NOMO-1 (cell line): ENCODE measurements around the gene HS6ST3.
"Not testable (repeated sequence)": the region's sequence is repeated elsewhere in the genome, so short reads cannot be mapped to it uniquely, and the experiment has no call there.

Experiments
- DNase-seq, 2 experiments: peaks; one replicate each; lab custom pipeline; 2025; ENCODE audit not compliant: unreplicated experiment in 2 of 2; lab: John Stamatoyannopoulos, UW

Gene HS6ST3

DNA sequence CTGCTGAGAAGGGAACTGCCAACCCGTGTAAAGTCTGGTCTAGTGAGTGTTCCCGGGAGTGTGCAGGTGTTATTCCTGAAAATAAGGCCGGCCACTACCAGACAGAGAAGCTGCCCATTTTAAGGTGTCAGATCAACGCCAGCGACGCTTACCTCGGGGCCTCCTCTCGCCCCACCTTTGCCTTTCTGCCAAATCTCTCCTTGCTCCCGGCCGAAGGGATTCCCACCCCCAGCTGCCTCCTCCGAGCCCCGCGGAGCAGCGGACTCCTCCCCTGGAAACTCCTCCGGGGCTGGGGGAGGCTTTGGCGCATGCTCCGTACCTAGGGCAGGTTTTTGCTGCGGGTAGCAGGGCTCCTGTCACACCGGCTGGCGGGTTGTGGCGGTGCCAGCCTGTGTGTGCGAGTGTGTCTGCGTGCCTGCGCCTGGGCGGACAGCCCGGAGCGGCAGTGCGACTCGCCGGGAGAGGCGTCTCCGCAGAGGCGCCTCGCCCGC lies at the start of gene HS6ST3:
TSS of gene HS6ST3 (plus strand) at position 359 of the 491 bp plus-strand sequence.
- no peak for DNase-seq

GRCh38 chr13:96041326-96042110 lies 48.4 kb upstream of the HS6ST3 start:
- DNase-seq, result no peak

DNA sequence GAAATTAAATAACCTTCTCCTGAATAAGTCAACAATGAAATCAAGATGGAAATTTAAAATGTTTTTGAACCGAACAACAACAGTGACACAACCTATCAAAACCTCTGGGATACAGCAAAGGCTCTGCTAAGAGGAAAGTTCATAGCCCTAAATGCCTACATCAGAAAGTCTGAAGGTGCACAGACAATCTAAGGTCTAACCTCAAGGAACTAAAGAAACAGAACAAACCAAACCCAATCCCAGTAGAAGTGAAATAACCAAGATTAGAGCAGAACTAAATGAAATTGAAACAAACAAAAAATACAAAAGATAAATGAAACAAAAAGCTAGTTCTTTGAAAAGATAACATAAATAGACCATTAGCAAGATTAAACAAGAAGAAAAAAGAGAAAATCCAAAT lies 45.7 kb upstream of the HS6ST3 start:
- DNase-seq, result no peak

GRCh38 chr13:96046449-96047126 lies 43.3 kb upstream of the HS6ST3 start:
- not testable (repeated sequence) for DNase-seq

- DNase-seq, result not testable (repeated sequence)
These were observed 39.0 kb upstream of the HS6ST3 start for GRCh38 chr13:96050955-96051354.

DNA sequence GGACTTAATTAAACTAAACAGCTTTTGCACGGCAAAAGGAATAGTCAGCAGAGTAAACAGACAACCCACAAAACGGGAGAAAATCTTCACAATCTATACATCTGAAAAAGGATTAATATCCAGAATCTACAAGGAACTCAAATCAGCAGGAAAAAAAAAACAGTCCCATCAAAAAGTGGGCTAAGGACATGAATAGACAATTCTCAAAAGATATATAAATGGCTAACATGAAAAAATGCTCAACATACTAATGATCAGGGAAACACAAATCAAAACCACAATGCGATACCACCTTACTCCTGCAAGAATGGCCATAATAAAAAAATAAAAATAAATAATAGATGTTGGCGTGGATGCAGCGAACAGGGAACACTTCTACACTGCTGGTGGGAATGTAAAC lies 38.4 kb upstream of the HS6ST3 start:
- DNase-seq, result not testable (repeated sequence)

DNA sequence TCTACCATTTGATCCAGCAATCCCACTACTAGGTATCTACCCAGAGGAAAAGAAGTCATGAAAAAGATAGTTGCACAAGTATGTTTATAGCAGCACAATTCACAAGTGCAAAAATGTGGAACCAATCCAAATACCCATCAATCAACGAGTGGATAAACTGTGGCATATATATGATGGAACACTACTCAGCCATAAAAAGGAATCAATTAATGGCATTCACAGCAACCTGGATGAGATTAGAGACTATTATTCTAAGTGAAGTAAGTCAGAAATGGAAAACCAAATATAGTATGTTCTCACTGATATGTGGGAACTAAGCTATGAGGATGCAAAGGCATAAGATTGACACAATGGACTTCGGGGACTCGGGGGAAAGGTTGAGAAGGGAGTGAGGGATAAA lies 38.0 kb upstream of the HS6ST3 start:
- DNase-seq, result not testable (repeated sequence)

GRCh38 chr13:96052656-96053002 lies 37.3 kb upstream of the HS6ST3 start:
- DNase-seq, result peak; percentile 25 to 51

- DNase-seq, result peak; percentile 74 to 81
These were observed 36.8 kb upstream of the HS6ST3 start, which contains the start of gene UGGT2 for GRCh38 chr13:96053003-96053703. TSS of gene UGGT2 (minus strand) at chr13:96053401. CDS start at chr13:96053312, 89 bp downstream.

DNA sequence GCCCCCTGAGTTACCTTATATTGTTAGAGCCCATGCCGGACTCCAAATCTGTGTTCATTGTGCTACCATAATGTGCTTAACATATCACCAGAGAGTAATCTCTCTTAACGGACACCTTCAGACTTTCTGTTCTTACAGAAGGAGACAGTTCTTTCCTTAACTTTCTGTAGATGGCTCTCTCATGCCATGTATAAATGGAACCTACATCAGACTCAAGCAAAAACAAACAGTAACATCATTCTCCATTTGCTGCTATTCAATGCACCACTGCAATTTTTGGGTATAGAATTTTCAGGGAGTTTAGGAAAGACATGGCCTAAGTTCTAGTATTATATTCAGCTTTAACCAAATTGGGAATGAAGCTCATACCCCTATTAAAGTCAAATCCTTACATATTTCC lies 24.1 kb upstream of the HS6ST3 start:
- DNase-seq, result no peak

DNA sequence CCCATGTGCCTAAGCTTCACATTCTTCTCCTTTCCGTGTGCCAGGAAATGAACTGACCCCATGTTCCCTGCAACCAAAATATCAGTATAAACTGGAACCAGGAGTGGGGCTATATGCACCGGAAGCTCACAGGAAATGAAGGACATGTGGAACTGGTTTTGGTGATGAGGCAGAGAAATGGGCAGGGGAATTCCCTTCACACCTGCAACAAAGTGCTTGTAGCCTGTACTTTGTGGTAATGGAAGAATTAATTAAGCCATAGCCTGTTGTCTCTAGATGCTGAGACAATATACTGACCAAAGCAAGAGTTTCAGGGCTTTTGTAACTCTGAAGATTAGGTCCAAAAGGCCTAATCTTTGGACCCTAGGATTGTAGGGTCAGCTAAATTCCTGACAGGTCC lies 21.2 kb upstream of the HS6ST3 start:
- DNase-seq, result no peak

GRCh38 chr13:96071504-96071903 lies 18.4 kb upstream of the HS6ST3 start:
- DNase-seq, result no peak

- DNase-seq, result no peak
These were observed 17.5 kb upstream of the HS6ST3 start for GRCh38 chr13:96072392-96072791.

DNA sequence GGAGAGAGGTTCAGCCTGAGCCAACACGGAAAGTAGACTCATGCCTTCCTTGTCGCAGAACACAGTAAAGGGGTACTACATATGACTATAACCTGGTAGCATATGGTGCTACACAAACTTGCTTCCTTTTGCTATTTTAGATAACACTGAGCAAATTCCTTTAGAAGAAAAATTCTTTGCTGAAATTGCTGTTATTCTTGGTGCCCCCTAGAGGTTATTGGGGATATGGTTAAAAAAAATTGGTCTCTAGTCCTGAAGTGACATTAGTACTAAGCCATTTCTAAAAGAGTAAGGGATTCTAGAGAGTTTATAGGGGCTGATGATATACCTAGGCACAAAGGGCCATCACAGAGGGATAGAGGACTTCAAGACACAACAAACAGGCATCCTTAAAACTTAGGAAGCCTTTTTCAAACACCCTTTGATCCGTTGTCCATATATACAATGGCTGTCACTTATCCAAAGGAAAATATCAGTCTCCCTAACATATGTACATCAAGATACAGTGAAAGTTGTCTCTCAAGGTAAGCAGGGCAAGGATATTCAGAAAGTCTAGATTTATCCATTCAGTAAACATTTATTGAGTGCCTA lies 13.9 kb upstream of the HS6ST3 start:
- DNase-seq, result no peak

DNA sequence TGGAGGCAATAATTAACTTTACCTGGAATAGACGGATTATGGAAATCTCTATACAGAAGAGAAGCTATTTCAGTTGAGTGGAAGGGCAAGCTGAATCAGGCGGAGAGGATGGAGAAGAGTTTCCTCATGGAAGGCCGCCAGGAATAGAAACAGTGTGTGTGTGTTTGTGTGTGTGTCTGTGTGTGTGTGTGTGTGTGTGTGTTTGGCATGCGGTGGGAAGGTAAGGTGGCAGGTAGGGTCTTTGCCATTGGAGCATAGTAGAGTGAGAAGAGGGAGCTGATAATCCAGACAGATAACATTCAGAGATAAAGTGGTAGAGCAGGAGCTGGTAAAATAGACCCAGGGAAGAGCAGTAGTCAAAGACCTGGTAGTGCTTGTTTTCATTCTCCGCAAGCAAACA lies 9.2 kb upstream of the HS6ST3 start:
- no peak for DNase-seq

- DNase-seq, result no peak
These were observed 8.0 kb upstream of the HS6ST3 start for GRCh38 chr13:96081888-96082287.

- DNase-seq, result no peak
These were observed 7.3 kb upstream of the HS6ST3 start for GRCh38 chr13:96082640-96083039.

DNA sequence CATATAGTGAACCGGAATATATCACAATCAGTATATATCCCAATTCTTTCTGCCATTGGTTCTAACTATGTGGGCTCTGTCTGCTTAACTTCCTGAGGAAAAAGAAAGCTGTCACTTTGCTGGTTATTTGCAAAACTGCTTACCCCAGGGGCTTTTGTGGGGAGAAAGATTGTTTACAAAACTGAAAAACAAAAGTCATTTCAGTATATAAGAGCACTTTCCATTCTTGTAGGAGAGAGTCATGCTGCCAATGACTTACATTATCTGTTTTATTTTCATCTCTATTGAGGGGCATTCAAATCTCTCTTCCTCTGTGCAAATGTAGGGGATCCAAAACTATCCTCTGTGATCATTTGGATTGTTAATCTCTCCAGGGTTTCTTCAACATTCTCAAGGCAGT lies 3.2 kb upstream of the HS6ST3 start:
- DNase-seq, result no peak

GRCh38 chr13:96089139-96089538 lies 768 bp upstream of the HS6ST3 start:
- DNase-seq, result no peak

DNA sequence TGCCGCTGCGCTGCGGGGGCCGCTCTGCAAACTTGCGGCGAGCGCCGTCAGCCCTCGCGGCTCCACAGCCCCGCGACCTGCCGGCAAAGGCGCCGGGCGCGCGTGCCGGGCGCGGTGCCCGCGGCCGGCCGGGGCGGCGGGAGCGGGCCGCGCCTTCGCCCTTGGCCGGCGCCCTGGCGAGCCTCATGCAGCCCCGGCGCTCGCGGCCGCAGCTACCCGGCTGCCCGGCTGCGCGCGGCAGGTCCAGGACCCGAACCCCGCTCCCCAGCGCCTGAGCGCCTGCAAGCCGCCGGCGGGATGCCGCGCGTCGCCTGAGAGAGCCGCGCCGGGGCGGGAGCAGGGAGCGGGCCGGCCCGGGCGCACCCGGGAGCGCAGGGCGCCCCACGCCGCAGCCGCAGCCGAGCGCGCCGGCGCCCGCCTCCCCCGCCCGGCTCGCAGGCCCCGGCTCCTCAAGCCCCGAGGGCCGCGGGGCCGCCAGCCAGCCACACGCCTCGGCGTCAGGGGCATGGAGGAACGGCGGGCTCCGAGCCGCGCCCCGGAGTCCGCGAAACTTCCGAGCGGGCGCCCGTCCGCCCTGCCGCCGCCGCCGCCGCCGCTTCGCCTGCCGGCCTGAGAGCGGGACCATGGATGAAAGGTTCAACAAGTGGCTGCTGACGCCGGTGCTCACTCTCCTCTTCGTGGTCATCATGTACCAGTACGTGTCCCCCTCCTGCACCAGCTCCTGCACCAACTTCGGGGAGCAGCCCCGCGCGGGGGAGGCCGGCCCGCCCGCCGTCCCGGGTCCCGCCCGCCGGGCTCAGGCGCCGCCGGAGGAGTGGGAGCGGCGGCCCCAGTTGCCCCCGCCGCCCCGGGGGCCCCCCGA lies 564 bp downstream of the HS6ST3 start:
- DNase-seq, result peak in 1 of 2 experiments; percentile 5
